HCT116 (cell line): Measurements from ENCODE around the gene SIGLEC5. TPM values are rescaled to one million over a fixed set of nuclear protein-coding genes. Genes with fewer than 3 reads are reported as not detected.

Experiments used
- ATAC-seq: fragments of 200-7000 bp; cut with Tn5 transposase; 2 replicates; pipeline ENCODE4 v1.9.1; 2020; ENCODE audit warnings: mild to moderate bottlenecking, moderate library complexity
- BruUV-seq: library from RNA; stranded (reverse); fragments of 400-500 nt; replicated peaks from 2 replicates; lab custom pipeline; 2021; lab: Mats Ljungman, UMichigan
- CTCF ChIA-PET: fragments of 300-600 bp; sonication (Branson Sonifier 250); formaldehyde crosslinking; loops from one replicate; lab custom pipeline; 2021; ENCODE audit warnings: antibody characterized with exemption; lab: Charles Lee
- POLR2A ChIA-PET: fragments of 300-600, 350-600 bp; sonication (Branson Sonifier 250); formaldehyde crosslinking; loops from one replicate; lab custom pipeline; 2021; ENCODE audit warnings: antibody characterized with exemption; lab: Charles Lee
- RAD21 ChIA-PET, 2 experiments: fragments of 300-600 bp; sonication (Branson Sonifier 250); formaldehyde crosslinking; loops; one replicate each; lab custom pipeline; 2023; ENCODE audit warnings: low total read pairs in 2 of 2; ENCODE audit not compliant: uncharacterized antibody in 2 of 2, unreplicated experiment in 2 of 2, low non-redundant PET in 1 of 2; lab: Charles Lee
- DNase-seq: peaks from one replicate; pipeline ENCODE4 v3.0.0-alpha.2; 2010; ENCODE audit warnings: low read depth, low spot score
- H2AFZ ChIP-seq: fragments of 200-600 bp; shearing (Covaris generic), sonication (generic); 2 replicates; pipeline ENCODE4 v1.6.1; 2017; ENCODE audit warnings: low read depth, mixed run types, mixed read lengths, antibody characterized with exemption, low read length; ENCODE audit not compliant: poor library complexity, severe bottlenecking
- H3K27ac ChIP-seq: 2 replicates; pipeline ENCODE4 v1.5.1; 2012; ENCODE audit warnings: low read depth, low read length
- H3K27me3 ChIP-seq: fragments of 200-600 bp; sonication (generic); 2 replicates; pipeline ENCODE4 v1.6.1; 2016; ENCODE audit warnings: mixed run types, low read length, mixed read lengths; ENCODE audit not compliant: insufficient read depth
- H3K36me3 ChIP-seq, 2 experiments: fragments of 200-500 bp in 1 of 2; fragments of 200-600 bp in 1 of 2; sonication (Bioruptor generic) in 1 of 2; sonication (generic) in 1 of 2; 2 replicates each; pipeline versions ENCODE4 v1.5.1 to v1.6.1; 2014 to 2016; ENCODE audit warnings: low read length in 2 of 2, inconsistent platforms in 1 of 2, mixed read lengths in 1 of 2, mixed run types in 1 of 2; ENCODE audit not compliant: insufficient read depth in 2 of 2, control insufficient read depth in 1 of 2
- H3K4me1 ChIP-seq, 2 experiments: fragments of 200-600 bp in 1 of 2; sonication (generic) in 1 of 2; 2 replicates each; pipeline versions ENCODE4 v1.5.1 to v1.6.1; 2012 to 2017; ENCODE audit warnings: low read length in 2 of 2, inconsistent platforms in 1 of 2, mild to moderate bottlenecking in 1 of 2, mixed read lengths in 1 of 2, mixed run types in 1 of 2, moderate library complexity in 1 of 2; ENCODE audit not compliant: insufficient read depth in 2 of 2, control insufficient read depth in 1 of 2
- H3K4me2 ChIP-seq: fragments of 200-600 bp; sonication (generic); 2 replicates; pipeline ENCODE4 v1.6.1; 2017; ENCODE audit warnings: mixed run types, low read length, mixed read lengths
- H3K4me3 ChIP-seq, 2 experiments: fragments of 200-600 bp in 1 of 2; sonication (generic) in 1 of 2; replicated peaks in 1 of 2; 2 replicates each; pipeline ENCODE4 v1.5.1; 2011 to 2016; ENCODE audit warnings: low read length in 2 of 2, control low read depth in 1 of 2, low read depth in 1 of 2, mild to moderate bottlenecking in 1 of 2, mixed read lengths in 1 of 2, mixed run types in 1 of 2
- H3K79me2 ChIP-seq: fragments of 200-600 bp; sonication (generic); 2 replicates; pipeline ENCODE4 v1.6.1; 2017; ENCODE audit warnings: mild to moderate bottlenecking, mixed run types, low read length, moderate library complexity, mixed read lengths; ENCODE audit not compliant: insufficient read depth
- H3K9ac ChIP-seq: fragments of 200-600 bp; sonication (generic); 2 replicates; pipeline ENCODE4 v1.6.1; 2016; ENCODE audit warnings: low read length, mixed read lengths
- H3K9me2 ChIP-seq: fragments of 200-600 bp; sonication (generic), shearing (Covaris generic); 2 replicates; pipeline ENCODE4 v1.6.1; 2017; ENCODE audit warnings: mixed run types, mild to moderate bottlenecking, moderate library complexity; ENCODE audit not compliant: insufficient read depth
- H3K9me3 ChIP-seq, 2 experiments: fragments of 200-500 bp in 1 of 2; fragments of 200-600 bp in 1 of 2; sonication (Bioruptor generic) in 1 of 2; sonication (generic) in 1 of 2; 2 replicates each; pipeline ENCODE4 v1.6.1; 2014 to 2017; ENCODE audit warnings: low read length in 2 of 2, mixed read lengths in 2 of 2, inconsistent platforms in 1 of 2, low read depth in 1 of 2, mild to moderate bottlenecking in 1 of 2, mixed run types in 1 of 2, moderate library complexity in 1 of 2; ENCODE audit not compliant: control insufficient read depth in 1 of 2, insufficient read depth in 1 of 2
- H4K20me1 ChIP-seq: fragments of 200-600 bp; sonication (generic), shearing (Covaris generic); 2 replicates; pipeline ENCODE4 v1.6.1; 2017; ENCODE audit warnings: mixed run types, mild to moderate bottlenecking, moderate library complexity; ENCODE audit not compliant: insufficient read depth
- CBX3 ChIP-seq: IDR thresholded peaks from 2 replicates; pipeline ENCODE4 v1.6.1; 2012; ENCODE audit warnings: low read depth
- EGR1 ChIP-seq: IDR thresholded peaks from 2 replicates; pipeline ENCODE4 v1.6.1; 2012; ENCODE audit warnings: low read depth
- ELF1 ChIP-seq: IDR thresholded peaks from 2 replicates; pipeline ENCODE4 v1.6.1; 2012; ENCODE audit warnings: low read depth, borderline replicate concordance
- MAX ChIP-seq: IDR thresholded peaks from 2 replicates; pipeline ENCODE4 v1.6.1; 2012
- POLR2A ChIP-seq: IDR thresholded peaks from 2 replicates; pipeline ENCODE4 v1.7.0; 2011; ENCODE audit warnings: borderline replicate concordance; ENCODE audit not compliant: insufficient read depth, insufficient read length; ENCODE audit errors: extremely low read depth
- RAD21 ChIP-seq: IDR thresholded peaks from 2 replicates; pipeline ENCODE4 v1.6.1; 2012; ENCODE audit warnings: low read depth, mild to moderate bottlenecking
- SRF ChIP-seq: IDR thresholded peaks from 2 replicates; pipeline ENCODE4 v1.6.1; 2012; ENCODE audit warnings: low read depth
- YY1 ChIP-seq: IDR thresholded peaks from 2 replicates; pipeline ENCODE4 v1.6.1; 2011; ENCODE audit warnings: low read length, low read depth, moderate library complexity, mild to moderate bottlenecking; ENCODE audit not compliant: insufficient replicate concordance; ENCODE audit errors: extremely low read depth
- ZFX ChIP-seq: fragments of 450-650 bp; IDR thresholded peaks from 2 replicates; pipeline ENCODE4 v1.6.1; 2017
- intact Hi-C: fragments of 100-400 bp; cut with micrococcal nuclease; formaldehyde crosslinking; loops from 2 replicates; pipeline ENCODE4 v1.10.0; 2022
- total RNA-seq: library from RNA; stranded (reverse); gene quantifications from one replicate; pipeline ENCODE4 v1.2.1, GENCODE V29; 2021; ENCODE audit not compliant: unreplicated experiment
- TF ChIP-seq, protein P1 (sequence below), 3 experiments: fragments of 200-600 bp in 1 of 3; sonication (generic) in 1 of 3; IDR thresholded peaks in 2 of 3; conservative IDR thresholded peaks in 1 of 3; 2 replicates each; pipeline ENCODE4 v1.5.1; 2012 to 2017; ENCODE audit warnings: low read depth in 2 of 3, low read length in 2 of 3, antibody characterized with exemption in 1 of 3, borderline replicate concordance in 1 of 3, control low read depth in 1 of 3, mild to moderate bottlenecking in 1 of 3, mixed read lengths in 1 of 3, mixed run types in 1 of 3, moderate library complexity in 1 of 3; ENCODE audit not compliant: insufficient read depth in 1 of 3

The SIGLEC5 gene
- total RNA-seq, 1 experiment from 2014 or later: not detected

- ChIA-PET POLR2A (no interaction called here), RAD21 (no interaction called here)
- H3K9me3 ChIP-seq: no peaks in the 10 kb centered on the region
Observed at GRCh38 chr19:51610576-51610975, 19.6 kb downstream of the SIGLEC5 start.

DNA sequence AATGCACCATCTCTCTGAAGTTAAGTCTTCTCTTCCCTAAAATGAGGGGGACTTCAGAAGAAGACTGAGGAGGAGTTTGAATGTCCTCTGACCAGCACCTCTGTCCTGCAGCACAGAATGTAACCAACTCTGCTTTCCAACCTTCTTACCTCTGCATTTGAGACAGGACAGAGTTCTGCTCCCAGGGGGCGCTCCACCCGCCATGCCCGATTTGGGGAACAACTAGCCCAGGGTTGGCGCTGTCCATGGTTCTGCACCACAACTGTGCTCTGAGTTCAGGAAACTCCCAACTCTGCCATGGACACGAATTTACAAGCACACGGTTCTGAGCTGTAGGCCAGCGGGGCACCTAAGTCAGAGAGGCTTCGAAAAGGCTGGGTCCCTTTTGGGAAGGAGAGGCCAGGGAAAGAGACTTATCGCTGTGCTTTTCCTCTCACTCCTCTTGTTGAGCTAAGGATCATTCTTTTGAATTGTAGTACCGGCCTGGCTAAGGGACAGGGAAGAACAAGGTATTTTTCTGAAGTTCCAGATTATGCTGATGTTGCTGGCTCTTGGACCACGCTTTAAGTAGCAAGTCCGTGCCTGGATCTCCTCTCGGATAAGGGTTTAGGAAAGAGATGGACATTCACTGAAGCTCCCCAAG lies 22.2 kb downstream of the SIGLEC5 start:
- intact Hi-C loops: loop anchor here (1.0 to 5.0 kb wide), 3 partner anchors 49 to 169 kb away; no protein-coding TSS in a partner anchor
- no TSS peak for BruUV-seq
- H3K9ac ChIP-seq: no peak overlapping the region
- ChIA-PET RAD21 (interaction anchor here (0.5 to 0.9 kb wide), 2 partner anchors 49 to 62 kb away, joined by 3 to 4 read pairs; no protein-coding TSS in a partner anchor), POLR2A (no interaction called here), CTCF (interaction anchor here (0.7 to 5.2 kb wide), 3 partner anchors 29 to 53 kb away, joined by 3 to 26 read pairs (median 7); no protein-coding TSS in a partner anchor)
- no peaks in the 10 kb centered on the region for H3K36me3 ChIP-seq
- H3K27me3 ChIP-seq: peaks cover 45% of the 10 kb centered on the region
- ATAC-seq: peak; percentile 97
- H3K4me3 ChIP-seq: no peak overlapping the region
- peak; percentile 64 for DNase-seq
- H3K9me2 ChIP-seq: no peaks in the 10 kb centered on the region
- no peak overlapping the region for H3K27ac ChIP-seq
- no peaks in the 10 kb centered on the region for H3K9me3 ChIP-seq
- TF ChIP-seq ELF1 (no peak), MAX (peak; percentile 54; the same call in 1 of the 2 replicates), POLR2A (no peak), RAD21 (peak; percentile 52), SRF (peak; percentile 68), YY1 (peak; percentile 67), CBX3 (peak; percentile 91), EGR1 (no peak)
- TF ChIP-seq, protein P1, sequence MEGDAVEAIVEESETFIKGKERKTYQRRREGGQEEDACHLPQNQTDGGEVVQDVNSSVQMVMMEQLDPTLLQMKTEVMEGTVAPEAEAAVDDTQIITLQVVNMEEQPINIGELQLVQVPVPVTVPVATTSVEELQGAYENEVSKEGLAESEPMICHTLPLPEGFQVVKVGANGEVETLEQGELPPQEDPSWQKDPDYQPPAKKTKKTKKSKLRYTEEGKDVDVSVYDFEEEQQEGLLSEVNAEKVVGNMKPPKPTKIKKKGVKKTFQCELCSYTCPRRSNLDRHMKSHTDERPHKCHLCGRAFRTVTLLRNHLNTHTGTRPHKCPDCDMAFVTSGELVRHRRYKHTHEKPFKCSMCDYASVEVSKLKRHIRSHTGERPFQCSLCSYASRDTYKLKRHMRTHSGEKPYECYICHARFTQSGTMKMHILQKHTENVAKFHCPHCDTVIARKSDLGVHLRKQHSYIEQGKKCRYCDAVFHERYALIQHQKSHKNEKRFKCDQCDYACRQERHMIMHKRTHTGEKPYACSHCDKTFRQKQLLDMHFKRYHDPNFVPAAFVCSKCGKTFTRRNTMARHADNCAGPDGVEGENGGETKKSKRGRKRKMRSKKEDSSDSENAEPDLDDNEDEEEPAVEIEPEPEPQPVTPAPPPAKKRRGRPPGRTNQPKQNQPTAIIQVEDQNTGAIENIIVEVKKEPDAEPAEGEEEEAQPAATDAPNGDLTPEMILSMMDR (IDR thresholded peaks at IDR 0.05 in 2 of 3, conservative IDR thresholded peaks at IDR 0.05 in 1 of 3; ENCODE audit: borderline replicate concordance in 1 of 3, insufficient read depth in 1 of 3, low read depth in 2 of 3, low read length in 2 of 3): peak; percentile 72 to 93 (median 91); a peak in 5 of 6 replicates
- no peaks in the 10 kb centered on the region for H3K79me2 ChIP-seq
- H3K4me2 ChIP-seq: no peak overlapping the region
- no peaks in the 10 kb centered on the region for H3K4me1 ChIP-seq
- H4K20me1 ChIP-seq: no peaks in the 10 kb centered on the region
- H2AFZ ChIP-seq: no peak overlapping the region

More at GRCh38 chr19:51610576-51610975, 19.6 kb downstream of the SIGLEC5 start:
- CTCF ChIA-PET: interaction anchor here (5.2 kb wide), 1 partner anchor 47 kb away, joined by 26 read pairs; no protein-coding TSS in a partner anchor
- no peaks in the 10 kb centered on the region for H3K4me1 ChIP-seq
- H3K36me3 ChIP-seq: no peaks in the 10 kb centered on the region
- peaks cover 63% of the 10 kb centered on the region for H3K27me3 ChIP-seq
- no peak overlapping the region for H3K9ac ChIP-seq
- intact Hi-C loops: no loop called here
- no peak for TF ChIP-seq ZFX
- TF ChIP-seq ELF1: no peak
- H3K79me2 ChIP-seq: no peaks in the 10 kb centered on the region
- H3K9me2 ChIP-seq: no peaks in the 10 kb centered on the region
- no peak overlapping the region for H3K27ac ChIP-seq
- no peak for DNase-seq
- no peak for ATAC-seq
- no peak overlapping the region for H3K4me2 ChIP-seq
- no peaks in the 10 kb centered on the region for H4K20me1 ChIP-seq
- BruUV-seq: no TSS peak
- no peak overlapping the region for H3K4me3 ChIP-seq
- no peak overlapping the region for H2AFZ ChIP-seq
